Inflammatory macrophage treated with lipopolysaccharide for 4 hours (primary cell): ENCODE results near the gene HEPACAM2.

Experiments used
- DNase-seq: peaks from one replicate; pipeline ENCODE4 v3.0.0-alpha.2; 2020

The HEPACAM2 gene

GRCh38 chr7:93226310-93226709, at the start of gene HEPACAM2:
HEPACAM2 (minus strand) TSS chr7:93226469.
- DNase-seq, result no peak

- DNase-seq, result no peak
Measured at GRCh38 chr7:93265220-93265619, 39.0 kb upstream of the HEPACAM2 start.

- DNase-seq, result no peak
Measured at GRCh38 chr7:93262535-93262934, 36.3 kb upstream of the HEPACAM2 start.

- no peak for DNase-seq
Measured at GRCh38 chr7:93258661-93259060, 32.4 kb upstream of the HEPACAM2 start.

- DNase-seq, result no peak
Measured at GRCh38 chr7:93249491-93250148, 23.4 kb upstream of the HEPACAM2 start.

GRCh38 chr7:93245525-93246432, 19.5 kb upstream of the HEPACAM2 start:
- peak; percentile 35 for DNase-seq

DNA sequence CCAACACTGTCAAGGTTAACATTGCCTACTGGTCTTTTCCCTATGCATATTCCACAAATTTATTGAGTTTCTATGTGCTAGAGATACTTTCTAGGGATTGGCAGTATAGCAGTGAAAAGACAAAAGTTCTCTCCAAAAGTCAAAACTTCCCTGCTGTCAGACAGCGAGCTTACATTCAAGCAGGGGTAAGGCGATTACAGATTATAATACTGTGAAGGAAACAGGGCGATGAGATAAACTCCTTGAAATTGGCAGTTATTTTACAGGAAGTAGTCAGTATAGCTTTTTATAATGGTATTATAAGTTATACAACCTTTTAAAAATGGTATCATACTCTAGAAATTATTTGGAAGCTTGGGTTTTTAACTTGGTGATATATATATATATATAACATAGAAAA, 15.8 kb upstream of the HEPACAM2 start:
- no peak for DNase-seq

DNA sequence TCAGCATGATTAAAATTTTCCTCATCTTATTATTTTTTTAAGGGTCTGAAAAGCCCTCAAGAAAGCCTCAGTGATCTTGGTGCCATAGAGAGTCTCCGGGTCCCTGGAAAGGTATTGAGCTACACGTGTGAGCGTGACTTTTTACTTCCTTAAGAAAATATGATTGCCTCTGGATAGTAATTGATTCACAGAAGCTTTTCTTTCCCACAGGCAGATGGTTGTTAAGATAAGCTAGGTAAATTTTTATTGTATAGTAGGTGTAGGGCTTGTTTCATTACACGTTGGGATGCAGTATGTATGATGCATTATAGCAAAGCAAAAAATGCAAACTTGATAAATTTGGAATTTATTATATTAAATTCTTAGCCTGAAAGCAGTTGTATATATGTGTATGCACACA, 13.6 kb upstream of the HEPACAM2 start:
- DNase-seq, result no peak

DNA sequence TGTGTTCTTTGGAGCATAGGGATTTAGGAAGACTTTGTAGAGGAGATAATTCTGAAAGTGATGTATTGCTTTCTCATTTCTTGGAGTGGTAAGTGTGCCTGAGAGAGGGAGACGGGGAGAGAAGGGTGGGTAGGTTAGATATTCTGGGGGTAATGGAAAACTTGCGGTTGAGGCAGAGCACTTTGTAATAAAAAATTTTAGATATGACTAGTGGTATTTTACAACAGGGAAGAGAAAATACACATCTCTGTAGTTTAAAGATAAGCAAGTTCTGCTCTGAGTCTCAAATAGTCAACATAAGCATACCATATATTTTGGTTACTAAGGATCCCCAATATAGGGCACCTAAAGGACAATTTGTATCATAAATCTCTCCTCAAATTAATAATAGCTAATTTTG, 12.5 kb upstream of the HEPACAM2 start:
- DNase-seq, result no peak

DNA sequence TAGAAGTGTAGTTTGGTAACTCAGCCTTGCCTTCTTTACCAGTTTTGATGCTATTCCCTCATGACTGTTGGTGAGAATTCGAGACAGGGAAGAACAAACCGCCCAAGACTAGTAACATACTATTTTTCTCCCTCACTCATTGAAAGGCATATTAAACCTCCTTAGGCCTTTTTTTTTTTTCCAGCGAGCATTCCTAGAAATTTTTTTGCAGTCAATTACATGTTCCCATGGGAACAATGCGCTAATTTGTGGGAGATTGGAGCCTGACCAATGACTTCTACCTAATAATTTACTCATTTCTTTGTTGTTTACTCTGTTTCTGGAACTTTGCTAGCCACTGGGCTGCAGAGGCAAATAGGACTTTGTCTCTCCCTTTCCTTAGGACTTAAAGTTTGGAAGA, 11.9 kb upstream of the HEPACAM2 start:
- DNase-seq, result no peak

- no peak for DNase-seq
Measured at GRCh38 chr7:93235541-93235940, 9.3 kb upstream of the HEPACAM2 start.

DNA sequence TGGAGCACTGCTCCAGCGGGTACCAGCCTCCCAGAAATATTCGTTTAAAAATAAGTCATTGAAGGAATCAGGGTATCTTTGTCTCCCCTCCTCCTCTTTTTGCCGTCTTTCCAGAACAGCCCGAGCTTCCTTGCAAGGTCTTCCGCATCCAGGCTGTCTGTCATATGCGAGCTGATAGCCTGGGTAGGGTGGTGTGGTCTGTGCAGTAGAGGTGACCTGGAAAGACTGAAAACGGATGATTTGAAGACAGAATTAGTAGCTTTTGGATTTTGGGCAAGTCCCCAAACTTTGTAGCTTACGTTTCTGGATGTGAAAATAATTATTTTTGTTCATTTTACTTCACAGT, 6.4 kb upstream of the HEPACAM2 start:
- peak; percentile 46 for DNase-seq

GRCh38 chr7:93231799-93232672, 5.8 kb upstream of the HEPACAM2 start, which contains the start of gene VPS50:
VPS50 (plus strand) TSS chr7:93232366; CDS start chr7:93232468, 102 bp downstream.
- DNase-seq, result peak; percentile 96

DNA sequence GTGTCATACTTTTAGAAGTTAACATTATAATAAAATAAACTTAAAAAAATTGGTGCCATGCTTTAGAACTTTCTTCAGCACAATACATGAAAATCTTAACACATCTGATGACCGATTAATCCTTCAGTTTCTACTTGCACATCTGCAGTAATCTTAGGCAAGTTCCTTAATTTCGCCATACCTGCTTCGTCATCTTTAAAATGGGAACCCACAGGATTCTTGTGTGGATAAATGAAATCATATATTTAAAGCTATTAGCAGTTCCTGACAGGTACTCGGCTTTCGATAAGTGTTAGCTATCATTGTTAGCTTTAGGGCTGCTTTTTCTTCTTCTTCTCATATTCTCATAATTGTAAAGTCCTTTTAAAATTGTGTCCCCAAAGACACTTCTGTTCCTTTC, 5.0 kb upstream of the HEPACAM2 start:
- peak; percentile 79 for DNase-seq

DNA sequence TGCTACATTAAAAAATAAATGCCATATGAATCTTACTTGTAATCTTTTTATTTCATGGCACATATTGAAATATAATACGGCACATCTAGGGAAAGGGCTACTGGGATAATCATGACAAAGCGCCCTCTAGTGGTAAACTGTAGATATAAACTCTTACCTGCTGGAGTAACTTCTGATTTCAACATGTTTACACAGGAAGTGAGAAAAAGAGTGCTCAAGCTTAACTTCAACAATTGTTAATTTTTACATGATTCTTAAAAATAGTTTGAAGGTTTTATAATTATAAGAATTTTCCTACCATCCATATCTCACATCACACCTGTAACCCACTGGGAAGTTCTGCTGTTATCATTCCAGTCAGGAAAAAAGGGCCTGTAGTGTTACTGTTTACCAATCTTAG, 2.0 kb upstream of the HEPACAM2 start:
- DNase-seq, result peak; percentile 74

DNA sequence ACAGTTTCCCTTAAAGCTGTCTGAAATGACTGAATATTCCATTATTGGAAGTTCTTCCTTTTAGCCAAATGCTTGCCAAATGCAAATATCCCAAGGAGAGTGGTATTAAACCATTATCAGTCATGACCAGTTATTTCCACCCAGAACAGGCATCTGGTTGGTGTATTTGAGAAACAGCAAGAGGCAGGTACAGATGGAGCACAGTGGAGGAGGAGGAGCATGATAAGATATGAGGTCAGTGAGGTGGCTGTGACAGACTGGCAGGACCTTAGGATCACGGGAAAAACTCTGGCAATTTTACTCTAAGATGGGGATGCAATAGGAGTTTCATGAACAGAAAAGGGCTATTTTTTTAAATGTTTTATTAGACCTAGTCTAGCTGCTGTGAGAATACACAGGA, 6.4 kb downstream of the HEPACAM2 start:
- DNase-seq, result no peak

- DNase-seq, result peak; percentile 39
Measured at GRCh38 chr7:93218997-93219827, 7.1 kb downstream of the HEPACAM2 start.

- DNase-seq, result no peak
Measured at GRCh38 chr7:93212881-93213280, 13.4 kb downstream of the HEPACAM2 start.

DNA sequence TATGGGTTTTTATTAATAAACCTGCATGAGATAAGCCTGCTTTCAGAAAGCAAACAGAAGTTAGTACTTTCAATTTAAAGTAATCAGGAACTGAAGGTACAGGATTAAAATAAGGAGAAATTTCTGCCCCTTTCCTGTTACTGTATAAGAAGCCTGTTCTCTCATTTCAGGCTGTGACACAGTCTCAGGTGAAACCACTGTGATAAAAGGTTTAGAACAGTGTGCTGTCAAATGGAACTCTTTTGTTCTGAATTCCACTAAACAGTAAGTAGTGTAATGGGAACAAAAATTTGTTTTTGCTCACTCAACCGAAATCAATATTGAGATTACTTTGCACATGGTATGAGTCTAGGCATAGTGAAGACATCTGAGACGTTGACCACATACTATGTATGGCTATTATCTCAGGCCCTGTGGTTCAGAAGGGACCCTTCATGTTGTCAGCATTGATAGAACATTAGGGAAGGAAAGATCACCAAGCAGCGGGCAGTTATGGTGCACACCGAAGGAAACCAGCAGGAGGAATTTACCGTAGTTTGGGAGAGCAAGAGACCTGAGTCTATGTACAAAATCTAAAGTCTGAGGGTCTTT, 14.9 kb downstream of the HEPACAM2 start:
- no peak for DNase-seq

DNA sequence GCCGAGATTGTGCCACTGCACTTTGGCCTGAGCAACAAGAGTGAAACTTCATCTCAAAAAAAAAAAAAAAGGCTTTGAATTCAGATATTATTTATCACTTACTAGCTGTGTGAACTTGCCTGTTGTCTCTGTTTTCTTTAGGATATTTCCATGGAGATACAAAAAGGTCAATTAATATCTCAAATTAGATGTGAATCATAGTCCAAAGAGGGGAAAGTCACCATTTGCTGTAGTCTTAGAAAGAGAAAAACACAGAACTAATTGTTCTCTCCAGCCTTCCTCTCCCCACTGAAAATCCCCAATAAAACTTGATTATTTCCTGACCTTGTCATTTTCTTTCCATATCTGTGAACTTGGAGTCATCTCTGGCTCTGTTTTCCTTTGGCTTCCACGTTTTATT, 21.2 kb downstream of the HEPACAM2 start:
- no peak for DNase-seq

DNA sequence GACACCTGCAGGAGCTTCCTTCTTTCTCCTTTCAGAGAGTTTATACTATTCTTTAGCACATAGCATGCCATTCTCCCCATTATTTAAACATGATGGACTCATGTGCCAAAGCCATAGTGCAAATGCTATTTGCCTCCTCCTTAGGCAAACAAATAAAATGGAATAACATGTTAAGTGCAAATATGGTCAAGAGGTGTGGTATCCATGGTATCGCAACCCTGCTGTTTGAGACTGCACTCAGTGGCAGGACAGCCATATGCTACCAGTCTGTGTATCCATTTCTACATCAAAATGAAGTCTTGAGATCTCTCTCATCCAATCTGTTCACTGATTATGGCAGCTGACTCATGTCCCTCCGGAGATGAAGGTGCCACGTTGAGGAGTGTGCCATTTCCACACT, 22.8 kb downstream of the HEPACAM2 start:
- DNase-seq, result no peak
